Measurements from ENCODE around the gene ABCA4. TPM values are rescaled to one million over a fixed set of nuclear protein-coding genes. Genes with fewer than 3 reads are reported as not detected.

ABCA4 gene
- total and polyA plus RNA-seq, 2 experiments from 2014 or later, result 0.20 to 3.7 TPM

DNA sequence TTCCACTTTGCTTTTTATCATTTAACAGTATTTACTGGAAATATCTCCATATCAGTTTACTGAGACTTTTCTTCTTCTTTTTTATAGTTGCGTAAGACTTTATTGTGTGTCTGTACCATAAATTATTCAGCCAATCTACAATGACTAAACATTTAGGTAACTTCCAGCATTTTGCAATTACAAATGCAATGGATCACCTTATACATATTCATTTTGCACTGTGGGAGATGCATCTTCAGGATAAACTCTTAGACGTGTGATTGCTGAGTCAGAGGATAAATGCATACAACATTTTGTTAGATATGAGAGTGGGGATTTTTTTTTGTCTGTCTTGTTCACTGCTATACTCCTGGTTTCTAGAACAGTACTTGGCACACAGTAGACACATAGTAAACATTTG is 116.0 kb downstream of the ABCA4 start:
- H3K9me2 ChIP-seq (ENCODE audit: insufficient read depth), result no peaks in the 10 kb centered on the region
- no peaks in the 10 kb centered on the region; the same call in 1 of the 2 replicates for H3F3A ChIP-seq (ENCODE audit: insufficient read depth)
- no peak overlapping the region for H3K9ac ChIP-seq
- no peak for DNase-seq
- no peaks in the 10 kb centered on the region for H3K79me2 ChIP-seq (ENCODE audit: insufficient read depth)
- no peak for TF ChIP-seq EZH2 (IDR thresholded peaks at IDR 0.05; ENCODE audit: insufficient read depth, poor library complexity, severe bottlenecking)
- no peak for TF ChIP-seq EZH2phosphoT487 (IDR thresholded peaks at IDR 0.05; ENCODE audit: insufficient read depth, low read depth)
- no peaks in the 10 kb centered on the region for H4K20me1 ChIP-seq (ENCODE audit: insufficient read depth)
- H2AFZ ChIP-seq, result no peak overlapping the region
- no peaks in the 10 kb centered on the region for H3K4me1 ChIP-seq (ENCODE audit: insufficient read depth)
- no peaks in the 10 kb centered on the region for H3K27me3 ChIP-seq (replicated peaks; ENCODE audit: insufficient read depth)
- H3K27ac ChIP-seq, result no peak overlapping the region
- no peaks in the 10 kb centered on the region for H3K36me3 ChIP-seq (ENCODE audit: low read depth)
- no peaks in the 10 kb centered on the region for H3K9me3 ChIP-seq (ENCODE audit: low read depth)
- no peak overlapping the region for H3K4me2 ChIP-seq (ENCODE audit: unreplicated experiment)
- 50 to 51% methylated on average over 2 of the region's 2 CpGs for WGBS, 2 experiments (ENCODE audit: low coverage in 1 of 2, low lambda C conversion rate in 2 of 2, missing lambda C conversion rate in 2 of 2)
- in situ Hi-C loops (cut with MboI), result no loop called here
- no peak overlapping the region for H3K4me3 ChIP-seq

GRCh38 chr1:94002046-94002787 is 118.7 kb downstream of the ABCA4 start:
- in situ Hi-C loops (cut with MboI), result no loop called here
- Histone ChIP-seq H3K4me1 (ENCODE audit: insufficient read depth) (no peaks in the 10 kb centered on the region), H3K9me2 (ENCODE audit: insufficient read depth) (no peaks in the 10 kb centered on the region), H3K79me2 (ENCODE audit: insufficient read depth) (no peaks in the 10 kb centered on the region), H3K4me2 (ENCODE audit: unreplicated experiment) (no peak overlapping the region), H4K20me1 (ENCODE audit: insufficient read depth) (no peaks in the 10 kb centered on the region), H3K27ac (no peak overlapping the region), H3K27me3 (replicated peaks; ENCODE audit: insufficient read depth) (no peaks in the 10 kb centered on the region), H3K4me3 (no peak overlapping the region), H3F3A (ENCODE audit: insufficient read depth) (no peaks in the 10 kb centered on the region; the same call in 1 of the 2 replicates), H3K9me3 (ENCODE audit: low read depth) (no peaks in the 10 kb centered on the region), H2AFZ (no peak overlapping the region), H3K36me3 (ENCODE audit: low read depth) (no peaks in the 10 kb centered on the region), H3K9ac (no peak overlapping the region)
- no peak for DNase-seq
- TF ChIP-seq EZH2phosphoT487 (IDR thresholded peaks at IDR 0.05; ENCODE audit: insufficient read depth, low read depth) (no peak), EZH2 (IDR thresholded peaks at IDR 0.05; ENCODE audit: insufficient read depth, poor library complexity, severe bottlenecking) (no peak)
- 78 to 82% methylated on average over 14 of the region's 14 CpGs for WGBS, 2 experiments (ENCODE audit: low coverage in 1 of 2, low lambda C conversion rate in 2 of 2, missing lambda C conversion rate in 2 of 2)

DNA sequence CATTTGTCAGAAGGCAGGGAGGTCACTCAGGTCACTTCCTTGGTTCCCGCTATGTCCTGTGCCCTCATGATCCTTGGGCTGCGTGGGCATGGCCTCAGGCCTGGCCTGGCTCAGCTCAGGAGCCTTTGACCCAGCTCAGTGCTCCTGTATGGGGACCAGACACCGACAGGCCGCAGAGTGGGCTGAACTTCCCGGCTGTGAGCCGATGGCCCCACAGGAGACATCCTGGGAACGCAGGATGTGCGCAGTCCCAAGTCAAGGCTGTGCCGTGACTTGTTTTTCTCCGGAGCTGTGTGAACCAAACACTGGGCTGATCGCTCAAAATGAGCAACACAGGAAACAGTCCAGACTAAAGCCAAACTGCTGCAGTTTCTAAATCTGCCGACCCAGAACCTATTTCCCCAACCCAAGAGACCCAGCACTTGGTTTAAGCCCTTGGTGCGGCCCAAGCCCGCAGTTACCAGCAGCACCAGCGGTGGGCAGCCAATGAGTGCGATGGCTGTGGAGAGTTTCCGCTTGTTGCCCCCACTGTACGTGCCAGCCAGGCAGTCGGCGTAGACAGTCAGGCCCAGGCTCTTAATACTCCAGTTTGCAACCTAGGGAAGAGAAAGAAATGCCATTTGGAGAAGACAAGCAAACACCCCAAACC is 119.4 kb downstream of the ABCA4 start:
- no peak overlapping the region for H3K9ac ChIP-seq
- H3F3A ChIP-seq (ENCODE audit: insufficient read depth), result no peaks in the 10 kb centered on the region; the same call in 1 of the 2 replicates
- WGBS, 2 experiments (ENCODE audit: low coverage in 1 of 2, low lambda C conversion rate in 2 of 2, missing lambda C conversion rate in 2 of 2), result 89% methylated on average over 20 of the region's 20 CpGs
- no peaks in the 10 kb centered on the region for H3K27me3 ChIP-seq (replicated peaks; ENCODE audit: insufficient read depth)
- no peaks in the 10 kb centered on the region for H3K9me2 ChIP-seq (ENCODE audit: insufficient read depth)
- H3K79me2 ChIP-seq (ENCODE audit: insufficient read depth), result no peaks in the 10 kb centered on the region
- H3K9me3 ChIP-seq (ENCODE audit: low read depth), result no peaks in the 10 kb centered on the region
- no peak overlapping the region for H3K4me2 ChIP-seq (ENCODE audit: unreplicated experiment)
- H3K27ac ChIP-seq, result no peak overlapping the region
- no peaks in the 10 kb centered on the region for H4K20me1 ChIP-seq (ENCODE audit: insufficient read depth)
- in situ Hi-C loops (cut with MboI), result no loop called here
- no peak for DNase-seq
- no peak overlapping the region for H3K4me3 ChIP-seq
- no peak overlapping the region for H2AFZ ChIP-seq
- no peaks in the 10 kb centered on the region for H3K4me1 ChIP-seq (ENCODE audit: insufficient read depth)
- no peaks in the 10 kb centered on the region for H3K36me3 ChIP-seq (ENCODE audit: low read depth)
- TF ChIP-seq EZH2phosphoT487 (IDR thresholded peaks at IDR 0.05; ENCODE audit: insufficient read depth, low read depth) (no peak), EZH2 (IDR thresholded peaks at IDR 0.05; ENCODE audit: insufficient read depth, poor library complexity, severe bottlenecking) (no peak)

GRCh38 chr1:94000510-94001282 is 120.3 kb downstream of the ABCA4 start:
- H2AFZ ChIP-seq, result no peak overlapping the region
- in situ Hi-C loops (cut with MboI), result no loop called here
- no peaks in the 10 kb centered on the region for H3K9me3 ChIP-seq (ENCODE audit: low read depth)
- DNase-seq, result no peak
- H3K4me1 ChIP-seq (ENCODE audit: insufficient read depth), result peaks cover 3% of the 10 kb centered on the region
- H3K36me3 ChIP-seq (ENCODE audit: low read depth), result no peaks in the 10 kb centered on the region
- no peaks in the 10 kb centered on the region; the same call in 1 of the 2 replicates for H3F3A ChIP-seq (ENCODE audit: insufficient read depth)
- H3K27ac ChIP-seq, result no peak overlapping the region
- no peaks in the 10 kb centered on the region for H3K9me2 ChIP-seq (ENCODE audit: insufficient read depth)
- no peak overlapping the region for H3K9ac ChIP-seq
- H3K27me3 ChIP-seq (replicated peaks; ENCODE audit: insufficient read depth), result no peaks in the 10 kb centered on the region
- no peak for TF ChIP-seq EZH2 (IDR thresholded peaks at IDR 0.05; ENCODE audit: insufficient read depth, poor library complexity, severe bottlenecking)
- no peak for TF ChIP-seq EZH2phosphoT487 (IDR thresholded peaks at IDR 0.05; ENCODE audit: insufficient read depth, low read depth)
- 91 to 93% methylated on average over 12 of the region's 12 CpGs for WGBS, 2 experiments (ENCODE audit: low coverage in 1 of 2, low lambda C conversion rate in 2 of 2, missing lambda C conversion rate in 2 of 2)
- H3K79me2 ChIP-seq (ENCODE audit: insufficient read depth), result no peaks in the 10 kb centered on the region
- no peaks in the 10 kb centered on the region for H4K20me1 ChIP-seq (ENCODE audit: insufficient read depth)
- no peak overlapping the region for H3K4me3 ChIP-seq
- H3K4me2 ChIP-seq (ENCODE audit: unreplicated experiment), result no peak overlapping the region
